GM18502 (cell line): ENCODE data around the gene SYNE1.

Experiments used
- ATAC-seq: cut with Tn5 transposase; IDR thresholded peaks from one replicate; pipeline ENCODE4 v1.9.1; 2021; ENCODE audit warnings: mild to moderate bottlenecking; ENCODE audit not compliant: unreplicated experiment, poor library complexity

Gene SYNE1

DNA sequence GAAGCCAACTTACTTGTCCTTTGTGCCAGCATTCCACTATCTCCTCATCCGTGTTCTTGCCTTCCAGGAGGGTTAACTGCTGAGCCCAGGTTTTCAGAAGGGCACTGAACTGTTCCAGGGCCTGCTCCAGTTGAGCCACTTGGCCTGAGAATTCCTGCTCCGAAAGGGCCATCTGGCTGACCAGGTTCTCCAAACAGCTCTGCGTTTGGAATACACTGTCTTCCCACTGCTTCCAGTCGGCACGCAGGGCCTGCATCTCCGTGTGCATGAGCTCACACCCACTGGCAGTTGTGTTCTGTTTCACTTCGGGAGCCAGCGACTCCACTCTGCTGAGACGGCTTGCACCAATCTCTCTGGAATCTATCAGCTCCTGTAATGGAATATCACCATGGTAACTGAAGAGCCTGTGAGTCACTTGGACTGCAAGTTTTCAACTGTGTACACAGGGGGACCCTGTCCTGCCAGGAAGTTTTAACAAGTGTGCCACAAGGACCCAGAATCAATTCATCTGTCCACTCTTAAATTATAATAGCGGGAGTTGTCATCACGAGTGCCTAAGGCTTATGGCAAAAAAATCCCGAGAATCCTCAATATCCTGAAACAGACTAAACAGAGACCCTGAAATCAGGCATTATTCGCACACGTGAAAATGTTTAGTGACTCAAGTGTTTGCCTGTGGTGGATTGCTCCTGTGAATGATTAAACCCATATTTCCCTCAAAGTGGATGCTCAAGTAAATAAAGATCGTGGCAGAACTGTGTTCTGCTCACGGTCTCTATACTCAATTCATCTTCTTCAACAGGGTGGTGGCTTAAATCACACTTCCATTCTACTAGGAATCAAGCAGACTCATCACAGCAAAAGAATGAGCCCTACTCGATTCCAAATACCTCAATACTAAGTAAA lies 255.9 kb downstream of the SYNE1 start:
- ATAC-seq, result no peak

DNA sequence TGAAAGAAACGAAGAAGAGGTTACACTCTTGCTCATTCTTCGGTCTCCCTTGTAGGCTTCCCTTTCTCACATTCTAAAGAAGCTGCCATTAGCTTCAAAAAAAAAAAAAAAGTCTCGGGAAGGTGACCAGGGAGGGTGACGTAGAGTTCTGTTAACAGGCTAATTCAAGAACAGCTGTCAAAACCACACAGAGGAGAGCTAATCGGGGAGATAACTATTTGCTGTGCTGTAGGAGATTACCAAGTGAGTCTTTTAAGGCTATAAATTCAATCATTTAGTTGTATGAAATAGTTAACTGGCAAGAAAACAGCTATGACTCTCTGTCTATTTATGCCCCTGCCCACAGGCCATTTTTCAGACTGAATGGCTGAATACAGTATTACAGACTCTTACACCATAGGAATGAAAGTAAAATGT lies 256.8 kb downstream of the SYNE1 start:
- ATAC-seq, result no peak

DNA sequence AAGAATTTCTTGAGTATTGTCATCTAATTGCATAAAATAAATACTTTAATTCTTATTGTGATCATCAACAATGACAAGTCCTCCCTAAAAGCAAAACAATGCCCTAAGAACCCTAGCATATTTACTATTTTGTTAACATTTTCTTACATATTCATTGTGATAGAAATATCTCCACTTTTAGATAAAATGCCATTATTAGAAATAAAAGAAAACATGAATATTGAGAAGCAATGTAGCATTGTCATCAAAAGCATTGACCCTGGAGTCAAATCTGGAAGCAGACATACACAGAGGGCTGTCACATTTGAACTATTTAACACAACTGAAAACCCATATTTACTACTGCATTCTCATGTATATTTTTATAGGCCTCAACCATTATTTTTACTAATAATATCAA lies 257.7 kb downstream of the SYNE1 start:
- no peak for ATAC-seq

DNA sequence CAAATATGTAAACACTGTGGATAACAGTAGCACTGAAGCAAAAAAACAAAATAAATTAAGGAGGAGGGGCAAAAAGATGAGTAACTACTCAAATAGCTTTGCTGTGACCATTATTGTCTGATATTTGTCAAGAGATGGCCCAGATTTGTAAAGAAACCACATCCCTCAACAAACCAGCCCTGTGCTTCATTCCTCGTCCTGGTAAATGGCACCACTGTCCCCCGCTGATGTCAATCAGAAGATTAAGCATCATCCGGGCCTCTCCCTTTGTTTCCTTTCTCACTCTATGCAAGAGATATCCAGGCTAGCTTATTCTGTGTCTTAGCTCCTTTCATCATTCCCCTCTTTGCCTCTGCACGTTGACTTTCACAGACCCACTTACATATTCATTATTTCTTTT lies 259.0 kb downstream of the SYNE1 start:
- no peak for ATAC-seq

DNA sequence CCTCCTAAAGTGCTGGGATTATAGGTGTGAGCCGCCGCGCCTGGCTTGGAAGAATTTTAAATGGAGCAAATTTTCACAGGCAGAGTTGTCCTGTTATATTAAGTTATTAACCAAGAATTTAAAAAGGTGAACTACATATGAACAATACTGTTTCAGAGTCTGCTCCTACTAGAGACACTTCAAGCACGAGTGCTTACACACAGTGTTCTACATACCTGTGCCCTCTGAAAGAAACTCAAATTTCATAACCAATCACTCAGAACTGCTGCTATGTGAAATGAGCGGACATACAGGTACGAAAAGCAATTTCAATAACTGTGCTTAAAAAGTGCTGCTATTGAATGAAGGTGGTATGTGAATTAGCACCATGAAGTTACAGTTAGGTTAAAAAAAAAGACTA lies 262.0 kb downstream of the SYNE1 start:
- no peak for ATAC-seq

DNA sequence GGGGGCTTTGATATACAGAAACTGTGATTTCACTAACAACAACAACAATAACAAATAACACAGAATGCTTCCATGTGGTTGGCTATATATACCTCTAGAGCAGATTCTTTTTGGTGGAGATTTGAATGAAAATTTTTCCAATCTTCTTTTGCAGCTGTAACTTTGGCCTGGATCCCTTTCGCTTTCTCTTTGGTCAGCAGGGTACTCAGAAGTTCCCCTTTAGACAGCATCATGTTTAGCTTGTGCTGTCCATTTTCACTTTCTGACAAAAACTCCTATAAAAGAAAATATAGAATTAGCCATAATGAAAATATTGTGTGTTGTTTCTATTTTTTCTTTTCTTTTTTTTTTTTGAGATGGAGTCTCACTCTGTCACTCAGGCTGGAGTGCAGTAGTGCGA lies 264.2 kb downstream of the SYNE1 start:
- ATAC-seq, result no peak

DNA sequence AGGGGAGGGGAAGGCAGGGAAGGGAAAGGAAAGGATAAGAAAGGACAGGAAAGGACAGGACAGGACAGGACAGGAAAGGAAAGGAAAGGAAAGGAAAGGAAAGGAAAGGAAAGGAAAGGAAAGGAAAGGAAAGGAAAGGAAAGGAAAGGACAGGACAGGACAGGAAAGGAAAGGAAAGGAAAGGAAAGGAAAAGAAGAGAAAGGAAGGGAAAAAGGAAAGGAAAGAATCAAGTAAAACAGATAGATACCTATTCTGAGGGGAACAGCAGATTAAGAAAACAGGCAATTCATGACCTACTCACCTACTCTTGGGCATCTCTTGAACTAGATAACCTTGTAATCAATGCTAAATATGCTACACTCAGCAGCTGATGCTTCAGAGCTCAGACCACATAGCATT lies 265.4 kb downstream of the SYNE1 start:
- ATAC-seq, result no peak

DNA sequence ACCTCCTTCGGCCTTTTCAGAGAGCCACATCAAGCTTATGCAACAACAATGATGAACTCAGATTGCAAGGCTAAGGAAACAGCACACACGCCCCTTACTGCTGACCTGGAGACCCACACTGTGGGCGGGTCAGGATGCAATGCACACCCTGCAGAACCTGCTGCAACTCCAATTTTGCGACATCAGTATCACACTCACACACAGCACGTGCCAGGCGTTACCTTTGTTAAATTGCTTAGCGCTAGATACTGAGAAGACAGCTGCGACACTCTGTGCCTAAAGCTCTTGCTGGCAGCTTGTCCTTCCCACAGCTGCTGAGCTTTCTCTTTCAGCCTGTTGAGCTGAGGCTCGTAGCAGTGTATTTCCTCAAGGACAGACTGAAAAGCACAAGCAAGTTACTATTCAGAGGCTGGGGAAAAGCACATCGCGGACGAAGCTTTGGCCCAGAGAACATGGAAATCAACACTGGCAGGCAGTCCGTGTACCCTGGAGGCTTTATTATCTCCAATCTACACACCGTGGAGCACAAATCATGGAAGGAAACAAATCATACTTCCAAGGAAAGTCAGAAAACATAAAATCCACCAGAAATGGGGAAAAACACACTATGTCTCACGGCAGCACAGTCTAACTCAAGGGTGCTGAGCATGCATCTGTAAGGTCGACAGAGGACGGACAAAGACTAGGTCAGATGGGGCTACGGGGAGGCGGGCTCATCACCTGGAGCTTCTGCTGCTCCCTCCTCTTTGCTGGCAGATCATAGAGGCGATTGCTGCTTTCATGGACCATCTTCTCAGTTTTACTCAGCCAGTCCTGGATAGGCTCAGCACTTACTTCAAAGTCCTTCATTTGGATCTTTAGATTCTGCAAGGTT lies 268.2 kb downstream of the SYNE1 start:
- ATAC-seq, result no peak

DNA sequence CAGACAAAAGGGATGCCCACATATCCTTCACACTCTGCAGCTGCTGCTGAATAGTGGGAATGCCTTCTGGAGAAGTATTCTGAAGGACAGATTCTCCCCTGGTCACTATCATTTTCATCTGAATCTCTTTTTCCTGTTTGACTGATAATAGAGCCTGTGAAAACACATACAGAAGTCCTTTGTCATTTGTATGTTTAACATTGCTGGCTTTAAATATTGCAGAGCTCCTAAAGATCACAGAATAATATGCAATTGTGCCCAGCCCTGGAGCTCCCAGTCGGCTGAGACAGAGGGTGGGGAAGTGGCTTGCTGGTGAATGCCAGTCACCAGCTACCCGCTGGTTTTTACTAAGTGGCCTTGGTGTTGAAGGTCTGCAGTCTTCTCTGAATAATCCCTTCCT lies 272.3 kb downstream of the SYNE1 start:
- no peak for ATAC-seq

DNA sequence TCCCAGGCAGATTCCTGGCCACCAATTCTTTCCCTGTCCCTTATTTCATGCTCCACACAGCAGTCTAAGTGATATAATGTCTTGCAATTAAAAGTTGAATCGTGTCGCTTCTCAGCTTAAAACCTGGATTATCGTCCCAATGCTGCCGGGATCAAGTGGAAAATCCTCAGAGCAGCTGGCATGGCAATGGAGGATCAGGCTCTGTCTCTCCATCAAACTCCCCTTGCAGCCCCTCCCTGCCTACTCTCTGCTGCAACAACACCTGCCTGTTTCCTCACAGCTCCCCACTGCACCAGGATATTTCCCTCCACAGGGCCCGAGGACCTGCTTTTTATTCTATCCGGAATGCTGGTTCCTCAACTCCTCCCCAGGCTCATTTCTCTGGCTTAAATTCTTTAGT lies 277.1 kb downstream of the SYNE1 start:
- ATAC-seq, result no peak

DNA sequence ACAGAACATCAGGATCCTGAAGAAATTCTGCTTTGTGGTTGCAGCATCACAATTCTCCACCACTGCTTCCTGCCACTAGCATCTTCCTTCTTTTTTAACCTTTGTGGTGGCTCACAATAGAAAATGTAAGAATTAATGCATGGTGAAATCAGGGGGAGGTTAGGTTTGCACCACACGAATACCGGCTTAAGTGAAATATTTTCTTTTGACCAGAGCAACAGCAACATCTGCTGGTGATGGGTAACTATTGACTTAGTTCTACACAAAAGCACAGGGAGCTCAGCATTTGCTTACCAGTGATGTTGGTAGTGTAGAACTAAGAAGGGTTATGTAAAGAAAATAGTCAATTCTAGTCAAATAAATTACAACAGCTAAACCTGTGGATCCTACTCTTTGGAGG lies 280.5 kb downstream of the SYNE1 start:
- peak; percentile 81 for ATAC-seq

DNA sequence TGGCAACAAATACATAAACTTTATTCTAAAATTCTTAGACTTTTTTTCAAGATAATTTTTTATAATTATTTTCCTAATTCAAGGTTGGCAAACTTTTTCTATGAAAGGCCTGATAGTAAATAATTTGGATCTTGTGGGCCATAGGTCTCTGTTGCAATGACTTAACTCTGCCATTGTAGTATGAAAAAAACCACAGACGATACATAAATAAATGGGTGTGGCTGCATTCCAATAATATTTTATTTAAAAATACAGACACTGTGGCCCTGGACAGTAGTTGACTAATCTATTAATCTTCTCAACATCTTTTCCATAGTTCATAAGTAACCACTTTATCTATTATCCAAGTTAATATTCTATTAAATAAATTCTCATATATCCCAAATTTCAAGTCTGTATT lies 281.1 kb downstream of the SYNE1 start:
- no peak for ATAC-seq

DNA sequence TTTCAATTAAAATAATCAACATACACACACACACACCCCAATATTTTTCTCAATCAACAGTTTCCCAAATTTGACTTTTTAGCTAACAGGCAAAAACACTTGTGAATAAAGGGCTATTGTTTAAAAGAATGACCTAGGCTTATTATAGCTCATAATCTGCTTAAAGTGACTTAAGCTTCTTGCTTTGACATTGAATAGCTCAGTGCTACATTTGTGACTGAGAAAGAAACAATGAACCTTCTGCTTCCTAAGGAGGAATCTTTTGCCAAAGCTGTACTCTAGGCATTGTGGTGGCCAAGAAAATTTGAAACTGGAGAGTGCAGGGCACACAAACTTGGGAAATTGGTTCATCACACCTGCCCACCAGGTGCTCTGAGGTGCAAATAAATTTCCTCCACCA lies 282.0 kb downstream of the SYNE1 start:
- ATAC-seq, result no peak

DNA sequence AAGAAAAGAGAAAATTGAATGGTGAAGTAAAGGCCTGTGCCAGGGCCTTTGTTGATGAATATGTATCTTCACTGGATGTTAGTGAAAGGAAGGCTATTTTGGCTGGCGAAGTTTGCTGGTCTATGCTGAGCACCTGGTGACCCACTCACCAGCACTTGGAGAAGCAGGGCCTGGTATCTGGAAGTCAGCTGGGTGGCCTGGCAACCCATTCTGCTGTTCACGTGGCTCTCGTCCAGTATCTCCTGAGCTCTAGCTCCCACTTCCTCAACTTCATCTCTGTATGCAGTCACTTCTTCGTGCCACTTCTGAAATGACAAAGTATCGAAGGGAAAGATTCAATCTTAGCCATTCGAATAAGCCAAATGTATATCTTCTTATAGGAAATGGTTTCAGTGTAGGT lies 283.7 kb downstream of the SYNE1 start:
- no peak for ATAC-seq

DNA sequence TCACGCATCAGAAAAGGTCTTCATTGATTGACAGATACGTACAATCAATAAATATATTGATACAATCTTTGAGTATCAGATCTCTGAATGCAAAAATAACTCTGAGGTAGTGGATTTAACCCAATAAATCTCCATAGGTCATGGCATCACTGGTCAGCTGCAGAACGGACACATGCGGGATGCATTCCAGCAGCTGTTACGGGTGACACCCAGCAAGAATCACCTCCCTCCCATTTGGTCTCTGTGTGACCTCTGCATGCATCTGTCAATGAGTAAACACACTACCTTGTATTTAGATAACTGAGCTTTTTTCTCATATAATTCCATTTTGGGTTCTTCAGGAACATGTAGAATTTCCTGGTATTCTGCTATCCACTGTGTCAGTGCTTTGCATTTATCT lies 285.4 kb downstream of the SYNE1 start:
- no peak for ATAC-seq

DNA sequence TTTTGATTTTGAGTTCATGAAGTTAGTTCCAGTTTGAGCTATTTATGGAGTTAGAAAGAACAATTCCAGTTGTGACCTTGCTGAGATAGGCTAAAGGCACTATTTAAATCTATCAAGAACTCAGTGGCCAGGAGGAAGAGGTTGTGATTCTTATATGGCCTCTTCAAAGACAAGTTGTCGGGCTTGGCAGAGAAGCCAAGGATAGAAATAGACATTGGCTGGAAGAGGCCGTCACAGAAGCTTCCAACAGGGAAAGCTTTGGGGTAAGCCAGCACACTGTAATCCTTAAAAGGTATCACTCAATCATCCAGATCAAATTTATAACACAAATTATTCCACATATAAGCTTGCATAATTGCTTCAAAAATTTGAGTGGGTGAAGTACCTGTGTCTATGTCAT lies 286.1 kb downstream of the SYNE1 start:
- no peak for ATAC-seq

DNA sequence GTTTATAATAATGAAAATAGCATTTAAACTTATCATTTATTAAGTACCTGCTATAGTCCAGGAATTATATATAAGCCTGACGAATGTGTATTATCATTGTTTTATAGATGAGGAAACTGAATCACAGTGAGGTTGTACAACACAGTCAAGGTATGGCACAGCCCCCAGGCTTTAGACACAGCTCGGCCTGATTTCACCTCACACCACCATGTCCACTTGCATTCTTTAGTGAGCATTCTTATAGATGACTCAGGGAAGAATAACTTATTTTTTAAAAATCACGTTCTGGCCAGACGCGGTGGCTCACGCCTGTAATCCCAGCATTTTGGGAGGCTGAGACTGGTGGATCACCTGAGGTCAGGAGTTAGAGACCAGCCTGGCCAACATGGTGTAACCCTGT lies 289.0 kb downstream of the SYNE1 start:
- no peak for ATAC-seq

DNA sequence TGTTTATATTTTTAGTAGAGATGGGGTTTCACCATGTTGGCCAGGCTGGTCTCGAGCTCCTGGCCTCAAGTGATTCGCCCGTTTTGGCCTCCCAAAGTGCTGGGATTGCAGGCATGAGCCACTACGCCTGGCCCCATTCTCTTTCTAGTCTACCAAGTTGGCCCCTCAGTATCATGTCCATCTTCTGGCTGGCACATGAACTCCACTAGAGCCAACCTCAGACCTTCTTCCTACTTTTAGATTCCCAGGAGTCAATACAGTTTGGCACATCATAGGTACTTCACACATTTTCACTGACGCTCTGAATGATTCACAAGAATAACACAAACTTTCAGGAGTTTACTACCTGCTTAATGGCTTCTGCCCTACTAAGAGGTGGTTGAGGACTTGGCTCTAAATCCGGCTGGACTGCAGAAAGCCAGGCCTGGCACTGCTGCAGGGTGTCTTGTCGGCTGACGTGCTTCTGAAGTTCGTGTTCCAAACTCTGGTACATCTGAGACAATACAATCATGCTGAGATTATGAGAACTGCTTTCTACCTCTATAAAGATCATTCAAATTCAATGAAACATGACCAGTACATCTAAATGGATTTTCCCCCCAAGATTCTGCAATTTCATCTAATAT lies 293.3 kb downstream of the SYNE1 start:
- no peak for ATAC-seq

DNA sequence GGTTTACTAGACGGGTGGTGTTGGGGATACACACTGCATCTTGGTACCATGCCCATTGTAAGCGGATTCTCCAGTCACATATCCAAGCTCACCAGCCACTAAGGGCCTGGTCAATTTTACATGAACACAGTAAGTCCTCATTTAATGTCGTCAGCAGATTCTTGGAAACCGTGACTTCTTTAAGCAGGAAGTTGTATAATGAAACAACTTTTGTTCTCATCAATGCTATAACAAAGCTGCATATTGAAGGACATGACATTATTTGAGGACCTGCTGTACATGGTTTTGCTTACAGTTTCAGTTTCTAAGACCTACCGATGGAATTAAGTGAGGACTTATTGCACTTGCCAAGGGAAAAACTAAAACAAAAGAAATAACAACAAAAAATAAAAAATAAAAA lies 295.6 kb downstream of the SYNE1 start:
- no peak for ATAC-seq

DNA sequence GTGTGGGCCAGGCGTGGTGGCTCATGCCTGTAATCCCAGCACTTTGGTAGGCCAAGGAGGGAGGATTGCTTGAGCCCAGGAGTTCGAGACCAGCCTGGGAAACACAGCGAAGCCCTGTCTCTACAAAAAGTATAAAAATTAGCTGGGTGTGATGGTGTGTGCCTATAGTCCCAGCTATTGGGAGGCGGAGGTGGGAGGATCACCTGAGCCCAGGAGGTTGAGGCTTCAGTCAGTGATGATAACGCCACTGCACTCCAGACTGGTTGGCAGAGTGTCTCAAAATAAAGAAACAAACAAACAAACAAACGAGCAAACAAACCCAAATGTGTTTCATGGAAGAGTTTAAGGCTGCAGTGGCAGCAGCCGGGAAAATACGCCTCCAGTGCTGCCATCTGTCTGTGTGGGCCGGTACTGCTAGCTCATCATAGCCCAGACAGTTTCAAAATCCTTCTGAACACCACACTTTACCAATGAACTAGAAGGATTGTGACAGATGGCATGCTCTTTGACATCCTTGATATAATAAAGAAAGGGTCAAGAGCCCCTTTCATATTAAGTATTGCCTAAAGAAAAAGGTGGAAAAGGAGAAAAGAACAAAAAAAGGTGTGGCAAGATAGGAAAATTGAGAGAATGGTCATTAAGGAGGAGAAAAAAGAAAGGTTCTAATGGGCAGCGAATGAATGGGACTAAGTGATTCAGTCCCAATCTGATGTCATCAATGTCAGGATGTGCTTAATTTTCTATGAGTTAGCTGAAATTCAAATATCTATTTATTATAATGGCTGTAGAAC lies 298.6 kb downstream of the SYNE1 start:
- ATAC-seq, result peak; percentile 97
